SK-N-MC (cell line): ENCODE data around the gene TMEM106C.

Experiments
- EZH2 ChIP-seq: fragments of 200-600 bp; sonication (generic); IDR thresholded peaks from one replicate; pipeline ENCODE4 v1.6.1; 2017; ENCODE audit warnings: antibody characterized with exemption
- POLR2AphosphoS5 ChIP-seq: IDR thresholded peaks from 2 replicates; pipeline ENCODE4 v1.6.1; 2012; ENCODE audit warnings: mild to moderate bottlenecking, low read depth, low read length, borderline replicate concordance

DNA sequence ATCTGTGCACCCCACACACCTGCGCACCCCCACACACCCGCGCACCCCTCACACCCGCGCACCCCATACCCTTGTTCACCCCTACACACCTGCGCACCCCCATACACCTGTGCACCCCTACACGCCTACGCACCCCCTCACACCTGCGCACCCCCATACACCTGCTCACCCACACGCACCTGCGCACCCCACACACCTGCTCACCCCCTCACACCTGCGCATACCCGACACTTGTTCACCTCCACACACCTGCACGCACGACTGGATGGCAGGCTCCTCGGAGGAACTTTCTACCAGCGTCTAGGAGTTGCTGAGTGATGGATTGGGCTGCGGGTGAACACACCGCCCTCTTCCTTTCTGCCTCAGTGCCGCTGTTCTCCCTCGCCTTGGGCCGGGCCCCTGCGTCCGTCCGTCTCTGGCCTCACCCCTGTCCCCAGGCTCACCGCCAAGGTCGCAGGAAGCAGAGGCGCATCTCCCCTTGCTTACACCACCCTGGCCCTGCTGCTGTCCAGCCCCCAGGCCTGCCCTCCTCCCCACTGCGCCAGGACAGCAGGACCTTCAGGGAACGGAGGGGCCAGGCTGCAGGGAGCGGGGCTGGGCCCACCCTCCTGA is 20.7 kb upstream of the TMEM106C start:
- TF ChIP-seq EZH2: no peak
- TF ChIP-seq POLR2AphosphoS5: no peak
